Peyer's patch (tissue), 4 donors: ENCODE measurements around the gene MATR3.

Source experiments
- POLR2A ChIP-seq, 2 donors: fragments of 450-650 bp; IDR thresholded peaks; one replicate each; pipeline ENCODE4 v1.5.1; 2017; ENCODE audit warnings: antibody characterized with exemption in 2 of 2, mild to moderate bottlenecking in 2 of 2, moderate library complexity in 2 of 2
- TF ChIP-seq, protein P1 (sequence below), 6 experiments: fragments of 450-650 bp in 4 of 6; fragments of 200-600 bp in 2 of 6; sonication (generic) in 1 of 6; IDR thresholded peaks; one replicate each; pipeline ENCODE4 v1.5.1; 2017 to 2019; ENCODE audit warnings: antibody characterized with exemption in 6 of 6, mild to moderate bottlenecking in 3 of 6, moderate library complexity in 1 of 6

DNA sequence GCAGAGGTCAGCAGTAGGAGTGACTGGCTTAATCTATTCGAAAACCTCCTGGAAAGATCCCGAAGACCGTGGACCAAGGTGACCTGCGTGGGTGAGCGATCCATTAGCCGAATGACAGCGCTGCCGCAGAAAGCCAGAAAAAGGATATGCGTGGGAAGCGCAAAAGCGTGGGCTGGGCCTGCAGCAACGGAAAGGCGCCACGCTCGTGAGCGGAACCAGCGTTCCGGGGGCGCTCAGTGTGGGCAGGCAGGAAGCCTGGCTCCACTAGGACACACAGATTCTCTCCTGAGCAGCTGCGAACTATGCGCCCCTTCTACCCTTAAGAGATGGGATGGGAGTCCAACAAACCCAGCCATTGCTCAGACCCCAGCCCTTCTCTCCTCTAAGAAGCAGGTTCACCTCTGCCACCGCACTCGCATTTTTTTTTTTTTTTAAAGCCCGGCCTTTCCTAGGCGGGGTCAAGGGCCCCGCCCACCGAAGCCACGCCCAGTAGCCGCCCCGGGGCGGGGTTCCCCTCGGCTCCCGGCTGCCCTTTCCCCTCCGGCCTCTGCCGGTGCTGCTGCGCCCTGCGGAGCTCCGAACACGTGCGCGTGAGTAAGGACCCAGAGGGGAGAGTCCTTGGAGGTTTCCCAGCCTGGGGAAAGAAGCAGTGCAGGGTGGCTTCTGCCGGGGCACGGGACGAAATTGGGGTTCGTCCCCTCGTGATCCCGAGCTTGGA lies 19.8 kb upstream of the MATR3 start:
- TF ChIP-seq POLR2A (IDR thresholded peaks at IDR 0.05), result peak in 1 of 2 donors; percentile 32
- TF ChIP-seq, protein P1, sequence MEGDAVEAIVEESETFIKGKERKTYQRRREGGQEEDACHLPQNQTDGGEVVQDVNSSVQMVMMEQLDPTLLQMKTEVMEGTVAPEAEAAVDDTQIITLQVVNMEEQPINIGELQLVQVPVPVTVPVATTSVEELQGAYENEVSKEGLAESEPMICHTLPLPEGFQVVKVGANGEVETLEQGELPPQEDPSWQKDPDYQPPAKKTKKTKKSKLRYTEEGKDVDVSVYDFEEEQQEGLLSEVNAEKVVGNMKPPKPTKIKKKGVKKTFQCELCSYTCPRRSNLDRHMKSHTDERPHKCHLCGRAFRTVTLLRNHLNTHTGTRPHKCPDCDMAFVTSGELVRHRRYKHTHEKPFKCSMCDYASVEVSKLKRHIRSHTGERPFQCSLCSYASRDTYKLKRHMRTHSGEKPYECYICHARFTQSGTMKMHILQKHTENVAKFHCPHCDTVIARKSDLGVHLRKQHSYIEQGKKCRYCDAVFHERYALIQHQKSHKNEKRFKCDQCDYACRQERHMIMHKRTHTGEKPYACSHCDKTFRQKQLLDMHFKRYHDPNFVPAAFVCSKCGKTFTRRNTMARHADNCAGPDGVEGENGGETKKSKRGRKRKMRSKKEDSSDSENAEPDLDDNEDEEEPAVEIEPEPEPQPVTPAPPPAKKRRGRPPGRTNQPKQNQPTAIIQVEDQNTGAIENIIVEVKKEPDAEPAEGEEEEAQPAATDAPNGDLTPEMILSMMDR (IDR thresholded peaks at IDR 0.05), result peak in 5 of 6 experiments; percentile 14 to 46 (median 32)
